HEK293T (cell line): Measurements from ENCODE around the gene VIPR2.

Experiments
- BHLHE40 ChIP-seq: fragments of 450-650 bp; IDR thresholded peaks from 2 replicates; pipeline ENCODE4 v1.6.1; 2016; ENCODE audit warnings: mild to moderate bottlenecking, moderate library complexity, borderline replicate concordance
- CTBP1 ChIP-seq: fragments of 450-650 bp; IDR thresholded peaks from 2 replicates; pipeline ENCODE4 v1.6.1; 2016; ENCODE audit warnings: borderline replicate concordance
- FOXM1 ChIP-seq: fragments of 450-650 bp; IDR thresholded peaks from 2 replicates; pipeline ENCODE4 v1.6.1; 2017; ENCODE audit warnings: mild to moderate bottlenecking, borderline replicate concordance
- SP1 ChIP-seq: fragments of 450-650 bp; IDR thresholded peaks from 2 replicates; pipeline ENCODE4 v1.6.1; 2017
- SUZ12 ChIP-seq: fragments of 450-650 bp; IDR thresholded peaks from 2 replicates; pipeline ENCODE4 v1.6.1; 2016; ENCODE audit warnings: mild to moderate bottlenecking
- TARDBP ChIP-seq: fragments of 450-650 bp; IDR thresholded peaks from 2 replicates; pipeline ENCODE4 v1.6.1; 2016

- TF ChIP-seq FOXM1 (no peak), BHLHE40 (no peak), SP1 (no peak), SUZ12 (no peak), TARDBP (no peak), CTBP1 (no peak)
These were observed 165.6 kb downstream of the VIPR2 start for GRCh38 chr7:158979023-158979529.
